ENCODE data around the gene AMOTL1.
"Not testable (repeated sequence)": the region's sequence is repeated elsewhere in the genome, so short reads cannot be mapped to it uniquely, and the experiment has no call there.

AMOTL1 gene

DNA sequence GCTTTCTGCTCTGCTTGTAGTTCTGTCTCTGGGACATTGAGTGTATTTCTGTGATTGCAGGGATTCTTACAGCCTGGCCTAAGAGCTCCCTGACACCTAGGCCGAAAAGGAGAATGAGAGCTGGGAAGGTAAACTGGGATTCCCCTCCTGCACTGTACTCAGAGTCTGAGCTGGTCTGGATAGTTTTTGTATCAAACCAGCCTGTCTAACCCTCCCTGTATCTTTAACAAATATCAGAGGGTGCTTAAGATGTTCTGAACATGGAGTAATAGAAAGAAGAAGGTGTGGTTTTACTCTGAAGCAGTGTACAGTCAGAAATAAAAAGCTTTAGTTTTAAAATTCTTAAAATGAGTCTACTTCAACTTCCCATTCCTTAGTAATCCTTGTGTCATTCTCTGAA lies 57.3 kb downstream of the AMOTL1 start:
- no peak for DNase-seq

GRCh38 chr11:94826415-94826814 lies 58.3 kb downstream of the AMOTL1 start:
- DNase-seq: no peak

DNA sequence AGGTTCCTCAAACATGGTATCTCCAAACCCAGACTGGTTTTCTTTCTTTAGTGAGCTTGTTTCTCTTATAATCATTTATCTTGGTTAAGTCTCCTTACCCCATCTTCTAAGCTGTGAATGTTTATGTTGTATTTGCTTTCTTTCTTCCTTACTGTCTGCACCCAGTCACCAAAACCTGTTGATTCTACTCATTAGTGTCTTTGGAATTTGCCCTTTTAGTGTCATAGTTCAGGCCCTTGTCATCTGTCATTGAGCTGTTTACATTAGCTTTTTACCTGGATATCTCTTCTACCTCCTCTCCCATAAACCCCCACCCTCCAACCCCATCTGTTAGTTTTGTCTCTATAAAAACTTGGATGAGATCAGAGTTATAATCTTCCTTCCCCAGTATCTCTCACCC lies 59.9 kb downstream of the AMOTL1 start:
- no peak for DNase-seq

DNA sequence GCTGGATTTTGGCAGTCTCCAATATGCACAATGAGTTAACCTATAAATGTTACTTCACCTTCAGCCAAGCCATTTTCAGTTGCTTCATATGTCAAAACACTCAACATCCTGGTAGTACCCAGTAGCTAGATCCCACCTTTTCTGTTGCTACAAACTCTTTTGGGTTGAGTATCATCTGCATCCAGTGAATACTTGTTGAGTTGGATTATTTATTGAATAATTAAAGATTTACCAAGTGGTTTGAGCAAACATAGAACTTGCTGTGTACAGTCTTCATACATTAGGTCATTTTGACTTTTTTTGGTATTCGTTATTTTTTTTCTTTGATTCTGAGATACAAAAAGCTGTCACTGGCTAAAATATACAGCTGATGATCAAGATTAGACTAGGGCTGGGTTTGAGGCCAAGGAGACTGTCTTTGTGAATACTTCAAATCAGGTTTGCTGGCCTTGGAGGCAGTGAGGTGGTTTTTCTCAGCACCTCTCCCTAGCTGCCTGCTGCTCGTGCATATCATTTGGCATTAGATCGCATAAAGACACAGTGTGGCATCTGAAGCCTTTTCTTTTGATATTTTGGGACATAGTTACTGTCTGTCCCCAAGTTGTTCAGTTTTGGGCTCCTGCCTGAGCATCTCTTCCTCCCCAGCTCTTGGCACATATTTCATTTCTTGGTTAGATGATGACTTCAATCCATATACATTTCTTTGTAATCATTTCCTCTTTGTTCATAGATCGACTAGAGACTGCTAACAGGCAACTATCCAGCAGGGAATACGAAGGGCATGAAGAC lies 62.8 kb downstream of the AMOTL1 start:
- no peak for DNase-seq

- no peak for DNase-seq
These were observed 63.4 kb downstream of the AMOTL1 start for GRCh38 chr11:94831529-94831928.

GRCh38 chr11:94832604-94833235 lies 64.6 kb downstream of the AMOTL1 start:
- DNase-seq: no peak

DNA sequence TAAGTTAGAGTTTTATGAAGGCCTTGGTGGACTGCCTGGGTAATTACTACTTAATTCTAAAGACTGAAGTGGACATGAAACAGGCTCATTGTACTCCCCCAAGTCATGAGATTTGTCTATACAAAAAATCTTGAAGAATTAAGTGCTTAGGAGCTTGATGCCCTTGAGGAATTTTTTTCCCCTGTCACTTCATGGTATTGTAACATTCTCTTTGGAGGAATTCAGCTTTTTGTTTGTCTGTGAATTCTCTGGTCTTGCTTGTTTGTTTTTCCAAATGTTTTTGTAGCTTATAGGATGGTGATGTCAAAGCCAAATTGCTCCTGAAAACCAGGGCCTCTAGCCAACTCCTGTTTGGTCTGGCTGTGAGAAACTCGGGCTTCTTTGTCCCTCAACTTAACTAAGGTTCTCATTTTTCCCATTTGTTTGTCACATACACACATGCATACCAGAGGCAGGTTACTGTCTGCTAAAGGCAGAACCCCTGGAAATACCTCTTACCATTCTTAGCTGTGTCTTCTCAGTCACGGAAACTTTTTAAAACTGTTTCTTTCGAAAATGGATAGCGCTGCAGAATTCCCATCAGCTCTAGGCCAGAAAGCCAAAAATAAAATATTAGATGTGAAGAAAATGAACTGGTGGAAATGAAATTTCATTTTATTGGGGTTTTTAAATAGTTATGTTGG lies 66.9 kb downstream of the AMOTL1 start:
- no peak for DNase-seq

- no peak for DNase-seq
These were observed 67.4 kb downstream of the AMOTL1 start for GRCh38 chr11:94835594-94835927.

GRCh38 chr11:94837317-94837716 lies 69.2 kb downstream of the AMOTL1 start:
- no peak for DNase-seq

DNA sequence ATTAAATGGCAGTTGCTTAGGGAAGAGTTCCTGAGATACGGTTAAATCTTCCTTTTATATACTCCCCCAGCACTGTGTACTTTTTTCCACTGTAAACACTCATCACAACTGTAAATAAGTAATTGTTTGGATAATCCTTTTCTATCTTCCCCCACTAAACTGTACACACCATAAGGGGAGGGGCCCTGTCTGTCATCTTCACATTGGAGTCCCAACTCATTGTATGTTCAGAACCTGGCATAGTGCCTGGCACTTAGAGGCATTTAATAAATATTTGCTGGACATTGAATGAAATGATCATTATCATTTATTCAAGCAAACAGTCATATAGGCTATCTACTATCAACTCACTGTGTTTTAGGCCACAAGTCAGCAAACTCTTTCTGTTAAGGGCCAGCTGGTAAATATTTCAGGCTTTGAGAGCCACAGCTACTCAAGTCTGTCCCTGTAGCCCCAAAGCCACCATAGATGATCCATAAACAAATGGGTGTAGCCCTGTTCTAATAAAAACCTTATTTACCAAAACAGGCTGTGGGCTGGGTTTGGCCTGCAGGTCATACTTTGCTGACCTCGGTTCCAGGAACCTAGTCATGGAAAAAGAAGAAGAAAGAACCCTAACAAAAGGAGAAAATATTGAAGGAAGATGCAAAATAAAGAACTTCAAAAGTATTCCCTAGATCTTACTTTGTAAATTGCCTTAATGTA lies 70.0 kb downstream of the AMOTL1 start:
- DNase-seq: no peak

GRCh38 chr11:94840209-94840608 lies 72.1 kb downstream of the AMOTL1 start:
- no peak for DNase-seq

DNA sequence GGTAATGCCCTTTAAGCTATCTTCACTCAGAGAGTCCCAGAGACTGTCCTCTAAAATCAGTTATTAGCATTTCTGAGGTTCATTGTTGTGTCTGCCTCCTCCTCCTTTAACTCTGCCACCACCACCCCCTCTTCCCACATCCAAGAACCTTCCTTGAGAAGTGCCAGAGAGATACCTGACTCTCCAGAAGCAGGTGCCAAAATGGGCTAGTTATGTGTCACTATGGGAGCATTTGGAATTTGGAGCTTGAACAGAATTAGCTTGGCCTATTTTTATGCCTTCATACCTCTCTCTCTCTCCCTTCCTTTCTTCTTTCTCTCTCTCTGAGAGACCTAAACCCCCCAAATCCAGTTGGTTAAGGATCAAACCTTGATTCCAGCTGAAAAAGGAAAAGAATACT lies 75.9 kb downstream of the AMOTL1 start:
- DNase-seq: no peak

DNA sequence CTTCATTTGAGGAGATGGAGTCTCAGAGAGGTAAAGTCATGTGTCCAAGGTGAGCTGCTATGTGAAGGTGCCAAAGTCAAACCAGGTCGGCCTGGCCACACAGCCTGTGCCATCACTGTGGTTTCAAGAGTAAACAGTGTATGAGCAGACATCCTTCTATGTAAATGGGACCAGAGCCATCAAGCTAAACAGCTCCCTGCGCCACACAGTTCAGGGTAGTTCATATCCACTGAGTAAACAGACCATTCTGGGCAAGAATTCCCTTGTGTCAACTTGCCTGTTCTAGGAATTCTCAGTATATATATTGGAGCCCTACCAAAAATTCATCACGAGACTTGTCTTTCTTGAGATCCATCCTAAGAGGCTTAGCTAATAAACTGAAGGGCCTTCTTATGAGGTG lies 77.5 kb downstream of the AMOTL1 start:
- DNase-seq: no peak

GRCh38 chr11:94849839-94850238 lies 81.7 kb downstream of the AMOTL1 start:
- DNase-seq: no peak

GRCh38 chr11:94851864-94852636 lies 83.9 kb downstream of the AMOTL1 start:
- no peak for DNase-seq

DNA sequence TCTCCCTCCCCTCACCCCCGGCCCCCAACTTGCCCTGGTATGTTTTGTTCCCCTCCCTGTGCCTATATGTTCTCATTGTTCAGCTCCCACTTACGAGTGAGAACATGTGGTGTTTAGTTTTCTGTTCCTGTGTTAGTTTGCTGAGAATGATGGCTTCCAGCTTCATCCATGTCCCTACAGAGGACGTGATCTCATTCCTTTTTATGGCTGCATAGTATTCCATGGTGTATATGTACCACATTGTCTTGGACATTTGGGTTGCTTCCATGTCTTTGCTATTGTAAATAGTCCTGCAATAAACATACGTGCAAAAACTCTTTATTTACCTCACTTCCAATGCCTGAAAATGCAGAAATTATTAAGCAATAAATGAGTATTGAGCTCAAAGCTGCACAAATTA lies 85.1 kb downstream of the AMOTL1 start:
- not testable (repeated sequence) for DNase-seq

DNA sequence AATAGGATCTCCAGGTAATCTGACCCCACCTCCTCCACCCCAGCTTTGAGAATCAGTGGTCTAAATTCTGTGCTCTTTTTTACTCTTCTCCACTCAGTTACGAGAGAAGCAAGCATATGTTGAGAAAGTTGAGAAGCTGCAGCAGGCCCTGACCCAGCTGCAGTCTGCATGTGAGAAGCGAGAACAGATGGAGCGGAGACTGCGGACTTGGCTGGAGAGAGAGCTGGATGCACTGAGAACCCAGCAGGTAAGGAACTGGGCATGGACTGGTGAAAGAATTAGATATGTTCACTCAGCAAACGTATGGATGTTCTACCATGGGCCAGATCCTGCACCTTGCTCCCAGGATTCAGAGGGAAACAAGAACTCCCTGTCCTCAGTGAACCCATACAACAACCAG lies 85.7 kb downstream of the AMOTL1 start:
- no peak for DNase-seq

GRCh38 chr11:94854770-94855633 lies 86.8 kb downstream of the AMOTL1 start:
- no peak for DNase-seq

GRCh38 chr11:94855666-94856065 lies 87.5 kb downstream of the AMOTL1 start:
- no peak for DNase-seq

GRCh38 chr11:94856443-94856842 lies 88.3 kb downstream of the AMOTL1 start:
- DNase-seq: no peak

DNA sequence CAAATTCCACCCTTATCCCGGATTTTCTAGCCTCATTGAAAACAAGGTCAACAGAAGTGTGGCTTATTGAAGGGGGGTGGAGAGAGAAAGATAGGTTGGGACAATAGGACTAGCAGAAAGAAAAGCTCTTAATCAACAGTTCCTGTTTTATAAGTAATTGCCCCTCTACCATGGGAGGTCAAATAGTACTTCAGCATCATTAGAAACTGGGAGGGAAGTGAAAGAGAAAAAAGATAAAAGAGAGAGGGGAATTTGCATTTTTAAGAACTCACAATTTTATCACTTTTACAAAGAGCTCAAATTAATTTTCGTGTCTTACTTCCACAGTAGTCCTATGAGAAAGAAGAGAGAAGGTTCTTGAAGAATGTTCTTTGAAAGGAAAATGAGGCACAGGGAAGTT lies 89.2 kb downstream of the AMOTL1 start:
- DNase-seq: no peak
